Activated T-cell treated with anti-CD3 and anti-CD28 coated beads, Interleukin-2, amount 50 U/mL, for 24 hours (primary cell): ENCODE results near the gene SUGCT.

Source experiments
- DNase-seq: peaks from one replicate; pipeline ENCODE4 v3.0.0-alpha.2; 2020
- H3K27ac Mint-ChIP-seq: 2 replicates; pipeline ENCODE4 v1.8.0; 2020; ENCODE audit warnings: mild to moderate bottlenecking, mixed read lengths
- H3K27me3 Mint-ChIP-seq: 2 replicates; pipeline ENCODE4 v1.8.0; 2020; ENCODE audit warnings: mixed read lengths
- H3K36me3 Mint-ChIP-seq: 2 replicates; pipeline ENCODE4 v1.8.0; 2020; ENCODE audit warnings: low read depth, mixed read lengths
- H3K4me1 Mint-ChIP-seq: 2 replicates; pipeline ENCODE4 v1.8.0; 2020; ENCODE audit warnings: low read depth, mixed read lengths
- H3K4me3 Mint-ChIP-seq: 2 replicates; pipeline ENCODE4 v1.8.0; 2020; ENCODE audit warnings: mild to moderate bottlenecking, moderate library complexity, mixed read lengths
- H3K9me3 Mint-ChIP-seq: 2 replicates; pipeline ENCODE4 v1.8.0; 2020; ENCODE audit warnings: mixed read lengths

The SUGCT gene

GRCh38 chr7:40297741-40298311 is 163.0 kb downstream of the SUGCT start:
- no peaks in the 10 kb centered on the region for H3K9me3 Mint-ChIP-seq
- H3K4me1 Mint-ChIP-seq: peaks cover 5% of the 10 kb centered on the region
- no peak overlapping the region for H3K4me3 Mint-ChIP-seq
- no peaks in the 10 kb centered on the region for H3K36me3 Mint-ChIP-seq
- no peak for DNase-seq
- H3K27me3 Mint-ChIP-seq: no peaks in the 10 kb centered on the region
- no peak overlapping the region for H3K27ac Mint-ChIP-seq

- no peak for DNase-seq
- H3K4me3 Mint-ChIP-seq: no peak overlapping the region
- H3K27ac Mint-ChIP-seq: no peak overlapping the region
- no peaks in the 10 kb centered on the region for H3K36me3 Mint-ChIP-seq
- peaks cover 5% of the 10 kb centered on the region for H3K4me1 Mint-ChIP-seq
- no peaks in the 10 kb centered on the region for H3K9me3 Mint-ChIP-seq
- no peaks in the 10 kb centered on the region for H3K27me3 Mint-ChIP-seq
These were observed 163.6 kb downstream of the SUGCT start for GRCh38 chr7:40298421-40298820.

DNA sequence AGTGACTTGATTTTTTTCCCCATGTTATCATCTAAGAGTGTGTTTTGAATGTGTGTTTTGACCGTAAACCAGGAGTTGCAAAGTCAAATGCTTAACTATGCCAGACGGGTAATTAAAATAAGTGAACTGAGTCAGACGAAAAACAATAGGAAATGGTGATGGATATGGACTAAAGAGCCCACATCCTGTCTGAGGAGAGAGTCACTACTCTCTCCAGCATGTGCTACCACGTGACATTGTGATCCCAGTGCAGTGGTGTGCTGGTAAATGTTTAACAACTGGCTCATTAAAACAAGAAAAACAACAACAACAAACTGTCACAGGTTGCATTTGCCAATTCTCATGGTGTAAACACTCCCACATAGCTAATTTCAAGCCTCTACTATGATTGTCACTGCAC is 164.3 kb downstream of the SUGCT start:
- Mint-ChIP-seq H3K9me3 (no peaks in the 10 kb centered on the region), H3K27me3 (no peaks in the 10 kb centered on the region), H3K36me3 (no peaks in the 10 kb centered on the region), H3K4me3 (no peak overlapping the region), H3K4me1 (peaks cover 5% of the 10 kb centered on the region), H3K27ac (no peak overlapping the region)
- no peak for DNase-seq

- H3K27me3 Mint-ChIP-seq: no peaks in the 10 kb centered on the region
- no peak overlapping the region for H3K27ac Mint-ChIP-seq
- peaks cover 5% of the 10 kb centered on the region for H3K4me1 Mint-ChIP-seq
- no peaks in the 10 kb centered on the region for H3K9me3 Mint-ChIP-seq
- no peak for DNase-seq
- no peaks in the 10 kb centered on the region for H3K36me3 Mint-ChIP-seq
- H3K4me3 Mint-ChIP-seq: no peak overlapping the region
These were observed 165.4 kb downstream of the SUGCT start for GRCh38 chr7:40300146-40300670.

DNA sequence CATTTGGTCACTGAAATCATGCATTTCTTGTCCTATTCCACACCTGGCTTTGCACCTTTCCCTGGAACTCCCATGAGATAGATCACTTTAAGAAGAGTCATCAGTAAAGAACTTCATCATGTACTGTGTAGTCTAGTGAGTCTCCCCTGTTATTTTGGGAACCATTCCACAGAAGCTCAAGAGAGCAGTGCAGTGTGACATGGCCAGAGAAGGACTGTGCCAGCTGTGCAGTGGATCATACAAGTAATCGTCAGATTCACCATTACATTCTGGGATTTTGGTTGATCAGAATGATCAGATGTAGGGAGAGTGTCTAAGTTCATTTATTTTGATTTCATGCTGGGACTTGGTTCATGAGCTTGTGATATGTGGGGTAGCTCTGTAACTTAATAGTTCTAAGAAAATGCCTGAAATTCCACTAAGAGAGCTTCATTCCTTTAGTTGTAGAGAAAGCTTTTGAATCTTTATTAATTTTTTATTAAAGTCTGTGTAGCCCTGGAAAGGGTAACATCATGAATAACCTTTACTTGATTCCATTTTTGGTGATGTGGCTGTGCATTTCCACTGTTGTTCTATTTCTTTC is 166.8 kb downstream of the SUGCT start:
- Mint-ChIP-seq H3K27ac (no peak overlapping the region), H3K36me3 (no peaks in the 10 kb centered on the region), H3K9me3 (no peaks in the 10 kb centered on the region), H3K4me1 (peaks cover 5% of the 10 kb centered on the region), H3K27me3 (no peaks in the 10 kb centered on the region), H3K4me3 (no peak overlapping the region)
- DNase-seq: no peak

- DNase-seq: no peak
- Mint-ChIP-seq H3K9me3 (no peaks in the 10 kb centered on the region), H3K36me3 (no peaks in the 10 kb centered on the region), H3K27ac (no peak overlapping the region), H3K4me1 (peaks cover 3% of the 10 kb centered on the region), H3K27me3 (no peaks in the 10 kb centered on the region), H3K4me3 (no peak overlapping the region)
These were observed 169.2 kb downstream of the SUGCT start for GRCh38 chr7:40303996-40304395.

DNA sequence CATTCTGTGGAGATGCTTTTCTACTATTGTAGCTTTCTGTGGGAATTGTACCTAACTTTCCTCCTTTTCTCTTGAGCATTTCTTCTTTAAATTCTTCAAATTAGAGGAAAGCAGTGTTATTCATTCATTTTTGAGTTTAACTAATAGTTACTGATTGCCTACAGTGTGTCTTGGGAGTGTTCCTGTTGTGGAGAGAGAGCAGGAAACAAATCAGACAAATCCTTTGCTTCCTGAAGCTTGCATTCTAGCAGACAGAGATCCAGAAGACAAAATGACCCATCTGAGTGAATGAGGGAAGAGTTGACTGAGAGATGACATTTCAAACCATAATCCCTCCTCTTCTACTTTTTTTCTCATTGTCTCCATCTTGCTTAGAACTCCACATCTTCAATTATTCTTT is 170.4 kb downstream of the SUGCT start:
- H3K36me3 Mint-ChIP-seq: no peaks in the 10 kb centered on the region
- H3K27me3 Mint-ChIP-seq: no peaks in the 10 kb centered on the region
- no peak for DNase-seq
- H3K9me3 Mint-ChIP-seq: no peaks in the 10 kb centered on the region
- H3K4me1 Mint-ChIP-seq: no peaks in the 10 kb centered on the region
- H3K4me3 Mint-ChIP-seq: no peak overlapping the region
- H3K27ac Mint-ChIP-seq: no peak overlapping the region

GRCh38 chr7:40306025-40306424 is 171.2 kb downstream of the SUGCT start:
- H3K36me3 Mint-ChIP-seq: no peaks in the 10 kb centered on the region
- H3K27ac Mint-ChIP-seq: no peak overlapping the region
- H3K4me3 Mint-ChIP-seq: no peak overlapping the region
- no peaks in the 10 kb centered on the region for H3K27me3 Mint-ChIP-seq
- peaks cover 2% of the 10 kb centered on the region for H3K4me1 Mint-ChIP-seq
- no peaks in the 10 kb centered on the region for H3K9me3 Mint-ChIP-seq
- DNase-seq: no peak

- H3K27ac Mint-ChIP-seq: no peak overlapping the region
- no peak overlapping the region for H3K4me3 Mint-ChIP-seq
- no peaks in the 10 kb centered on the region for H3K36me3 Mint-ChIP-seq
- H3K27me3 Mint-ChIP-seq: no peaks in the 10 kb centered on the region
- no peaks in the 10 kb centered on the region for H3K9me3 Mint-ChIP-seq
- DNase-seq: no peak
- peaks cover 7% of the 10 kb centered on the region for H3K4me1 Mint-ChIP-seq
These were observed 171.8 kb downstream of the SUGCT start for GRCh38 chr7:40306596-40306995.

DNA sequence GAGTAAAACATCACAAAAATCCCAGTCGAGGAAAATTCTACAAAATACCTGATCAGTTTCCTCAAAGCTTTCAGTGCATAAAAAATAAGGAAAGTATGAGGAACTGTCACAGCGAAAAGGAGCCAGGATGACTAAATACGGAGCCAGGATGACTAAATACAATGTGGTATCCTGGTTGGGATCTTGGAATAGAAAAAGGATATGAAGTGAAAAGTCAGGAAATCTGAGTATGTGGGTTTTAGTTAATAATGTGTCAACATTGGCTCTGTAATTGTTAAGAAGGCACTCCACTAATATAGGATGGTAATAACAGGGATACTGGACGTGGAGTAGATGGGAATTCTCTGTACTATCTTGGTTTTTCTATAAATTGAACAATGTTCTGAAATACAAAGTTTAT is 175.5 kb downstream of the SUGCT start:
- Mint-ChIP-seq H3K9me3 (no peaks in the 10 kb centered on the region), H3K27ac (no peak overlapping the region), H3K4me1 (peaks cover 7% of the 10 kb centered on the region), H3K27me3 (no peaks in the 10 kb centered on the region), H3K4me3 (no peak overlapping the region), H3K36me3 (no peaks in the 10 kb centered on the region)
- DNase-seq: no peak

GRCh38 chr7:40311307-40311706 is 176.5 kb downstream of the SUGCT start:
- no peaks in the 10 kb centered on the region for H3K9me3 Mint-ChIP-seq

GRCh38 chr7:40315277-40315676 is 180.5 kb downstream of the SUGCT start:
- Mint-ChIP-seq H3K27me3 (no peaks in the 10 kb centered on the region), H3K9me3 (no peaks in the 10 kb centered on the region), H3K4me1 (peaks cover 7% of the 10 kb centered on the region), H3K36me3 (no peaks in the 10 kb centered on the region), H3K4me3 (no peak overlapping the region), H3K27ac (no peak overlapping the region)
- no peak for DNase-seq

More at GRCh38 chr7:40311307-40311706, 176.5 kb downstream of the SUGCT start:
- no peaks in the 10 kb centered on the region for H3K27me3 Mint-ChIP-seq
- H3K4me3 Mint-ChIP-seq: no peak overlapping the region
- H3K36me3 Mint-ChIP-seq: no peaks in the 10 kb centered on the region
- DNase-seq: no peak
- no peak overlapping the region for H3K27ac Mint-ChIP-seq
- peaks cover 7% of the 10 kb centered on the region for H3K4me1 Mint-ChIP-seq

DNA sequence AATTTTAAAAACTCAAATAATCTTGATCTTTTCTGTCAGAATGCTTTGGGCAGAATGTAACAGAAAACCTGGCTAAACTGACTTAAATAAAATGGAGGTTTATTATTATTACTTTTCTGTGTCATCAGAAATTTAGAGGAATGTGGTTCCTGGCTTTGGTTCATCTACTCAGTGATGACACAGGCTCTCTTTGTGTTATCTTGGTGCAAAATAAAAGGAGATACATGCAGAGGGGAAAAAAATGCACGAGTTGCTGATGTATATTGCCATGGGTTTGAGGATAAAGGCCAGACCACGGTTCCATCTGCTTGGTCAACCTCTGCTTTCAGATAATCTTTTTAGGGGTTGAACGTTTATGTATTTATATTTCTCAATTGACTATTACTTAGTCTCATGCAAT is 181.4 kb downstream of the SUGCT start:
- H3K27me3 Mint-ChIP-seq: no peaks in the 10 kb centered on the region
- H3K27ac Mint-ChIP-seq: no peak overlapping the region
- no peaks in the 10 kb centered on the region for H3K9me3 Mint-ChIP-seq
- H3K4me3 Mint-ChIP-seq: no peak overlapping the region
- H3K4me1 Mint-ChIP-seq: peaks cover 4% of the 10 kb centered on the region
- no peak for DNase-seq
- H3K36me3 Mint-ChIP-seq: no peaks in the 10 kb centered on the region

GRCh38 chr7:40324914-40325313 is 190.1 kb downstream of the SUGCT start:
- no peak overlapping the region for H3K4me3 Mint-ChIP-seq
- H3K27ac Mint-ChIP-seq: no peak overlapping the region
- no peaks in the 10 kb centered on the region for H3K27me3 Mint-ChIP-seq
- no peaks in the 10 kb centered on the region for H3K36me3 Mint-ChIP-seq
- H3K4me1 Mint-ChIP-seq: no peaks in the 10 kb centered on the region
- no peaks in the 10 kb centered on the region for H3K9me3 Mint-ChIP-seq
- no peak for DNase-seq

GRCh38 chr7:40327113-40327512 is 192.3 kb downstream of the SUGCT start:
- DNase-seq: no peak
- Mint-ChIP-seq H3K27me3 (no peaks in the 10 kb centered on the region), H3K27ac (no peak overlapping the region), H3K4me1 (no peaks in the 10 kb centered on the region), H3K36me3 (no peaks in the 10 kb centered on the region), H3K9me3 (no peaks in the 10 kb centered on the region), H3K4me3 (no peak overlapping the region)

DNA sequence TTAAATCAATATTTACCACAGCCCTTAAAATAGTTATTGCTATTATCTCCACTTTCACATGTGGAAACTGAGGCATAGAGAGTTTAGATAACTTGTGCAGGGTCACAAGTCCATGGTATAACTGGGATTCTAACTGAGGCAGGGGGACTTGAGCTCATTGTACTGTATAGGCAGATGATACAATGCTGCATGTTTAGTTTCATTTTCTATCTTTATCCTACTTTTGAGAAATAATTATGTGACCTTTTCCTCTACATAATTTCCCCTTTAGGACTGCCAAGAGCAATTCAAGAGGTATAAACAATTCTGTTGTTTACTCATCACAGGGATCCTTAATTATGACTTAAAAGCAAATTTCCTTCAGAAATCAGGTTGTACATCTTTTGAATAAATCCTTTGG is 193.1 kb downstream of the SUGCT start:
- Mint-ChIP-seq H3K27me3 (no peaks in the 10 kb centered on the region), H3K4me1 (no peaks in the 10 kb centered on the region), H3K27ac (no peak overlapping the region), H3K36me3 (no peaks in the 10 kb centered on the region), H3K9me3 (no peaks in the 10 kb centered on the region), H3K4me3 (no peak overlapping the region)
- no peak for DNase-seq
